Measurements from ENCODE around the gene BHLHE23.

DNA sequence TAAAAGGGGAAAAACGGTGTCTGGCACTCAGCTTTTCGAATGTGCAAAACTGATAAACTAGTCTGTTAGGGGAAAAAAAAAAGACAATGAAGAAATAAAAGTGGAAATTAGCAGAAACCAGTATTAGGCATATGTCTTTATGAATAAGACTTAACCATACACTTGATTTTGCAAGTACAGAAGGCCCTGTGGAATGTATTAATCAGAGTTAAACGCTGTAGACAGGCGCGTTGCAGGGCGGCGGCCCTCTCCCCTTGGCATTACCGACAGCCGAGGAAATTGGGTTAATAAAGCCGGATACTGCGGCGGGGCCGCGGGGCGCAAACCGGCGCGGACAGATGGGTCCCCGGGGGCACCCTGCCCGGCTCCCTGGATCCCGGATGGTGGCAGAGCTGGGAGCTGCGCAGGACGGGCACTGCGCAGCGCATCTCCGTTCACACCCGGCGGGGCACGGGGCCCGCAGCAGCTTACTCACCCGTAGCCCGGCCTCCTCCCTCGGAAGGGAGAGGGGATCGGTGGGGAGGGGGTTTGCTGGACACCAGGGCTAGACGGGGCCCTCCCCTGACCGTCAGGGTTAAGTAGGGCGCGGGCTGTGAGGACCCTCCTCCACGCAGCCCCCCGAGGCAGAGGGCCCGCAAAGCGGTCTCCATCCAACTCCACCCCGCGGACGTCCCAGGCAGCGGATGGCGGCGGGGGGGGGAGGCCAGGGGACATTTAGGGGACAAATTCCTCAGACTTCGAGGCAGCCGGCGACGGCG is 2.0 kb downstream of the BHLHE23 start:
- TF ChIP-seq, protein P1, sequence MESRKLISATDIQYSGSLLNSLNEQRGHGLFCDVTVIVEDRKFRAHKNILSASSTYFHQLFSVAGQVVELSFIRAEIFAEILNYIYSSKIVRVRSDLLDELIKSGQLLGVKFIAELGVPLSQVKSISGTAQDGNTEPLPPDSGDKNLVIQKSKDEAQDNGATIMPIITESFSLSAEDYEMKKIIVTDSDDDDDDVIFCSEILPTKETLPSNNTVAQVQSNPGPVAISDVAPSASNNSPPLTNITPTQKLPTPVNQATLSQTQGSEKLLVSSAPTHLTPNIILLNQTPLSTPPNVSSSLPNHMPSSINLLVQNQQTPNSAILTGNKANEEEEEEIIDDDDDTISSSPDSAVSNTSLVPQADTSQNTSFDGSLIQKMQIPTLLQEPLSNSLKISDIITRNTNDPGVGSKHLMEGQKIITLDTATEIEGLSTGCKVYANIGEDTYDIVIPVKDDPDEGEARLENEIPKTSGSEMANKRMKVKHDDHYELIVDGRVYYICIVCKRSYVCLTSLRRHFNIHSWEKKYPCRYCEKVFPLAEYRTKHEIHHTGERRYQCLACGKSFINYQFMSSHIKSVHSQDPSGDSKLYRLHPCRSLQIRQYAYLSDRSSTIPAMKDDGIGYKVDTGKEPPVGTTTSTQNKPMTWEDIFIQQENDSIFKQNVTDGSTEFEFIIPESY (IDR thresholded peaks at IDR 0.05; ENCODE audit: extremely low read depth, insufficient replicate concordance, low read length): no peak
- TF ChIP-seq ZNF274 (IDR thresholded peaks at IDR 0.05; ENCODE audit: low read depth, low read length): no peak
- no peak for TF ChIP-seq POLR2AphosphoS5 (IDR thresholded peaks at IDR 0.05; ENCODE audit: low read depth, low read length)
- TF ChIP-seq, protein P2, sequence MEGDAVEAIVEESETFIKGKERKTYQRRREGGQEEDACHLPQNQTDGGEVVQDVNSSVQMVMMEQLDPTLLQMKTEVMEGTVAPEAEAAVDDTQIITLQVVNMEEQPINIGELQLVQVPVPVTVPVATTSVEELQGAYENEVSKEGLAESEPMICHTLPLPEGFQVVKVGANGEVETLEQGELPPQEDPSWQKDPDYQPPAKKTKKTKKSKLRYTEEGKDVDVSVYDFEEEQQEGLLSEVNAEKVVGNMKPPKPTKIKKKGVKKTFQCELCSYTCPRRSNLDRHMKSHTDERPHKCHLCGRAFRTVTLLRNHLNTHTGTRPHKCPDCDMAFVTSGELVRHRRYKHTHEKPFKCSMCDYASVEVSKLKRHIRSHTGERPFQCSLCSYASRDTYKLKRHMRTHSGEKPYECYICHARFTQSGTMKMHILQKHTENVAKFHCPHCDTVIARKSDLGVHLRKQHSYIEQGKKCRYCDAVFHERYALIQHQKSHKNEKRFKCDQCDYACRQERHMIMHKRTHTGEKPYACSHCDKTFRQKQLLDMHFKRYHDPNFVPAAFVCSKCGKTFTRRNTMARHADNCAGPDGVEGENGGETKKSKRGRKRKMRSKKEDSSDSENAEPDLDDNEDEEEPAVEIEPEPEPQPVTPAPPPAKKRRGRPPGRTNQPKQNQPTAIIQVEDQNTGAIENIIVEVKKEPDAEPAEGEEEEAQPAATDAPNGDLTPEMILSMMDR (IDR thresholded peaks at IDR 0.05 in 2 of 3, conservative IDR thresholded peaks at IDR 0.05 in 1 of 3; ENCODE audit: borderline replicate concordance in 1 of 3, insufficient read depth in 1 of 3, low read depth in 2 of 3, low read length in 2 of 3): no peak
- TF ChIP-seq EZH2 (IDR thresholded peaks at IDR 0.05): no peak
- TF ChIP-seq POLR2A (IDR thresholded peaks at IDR 0.05; ENCODE audit: borderline replicate concordance, extremely low read depth, insufficient read depth, insufficient read length): no peak

All from HCT116 (cell line).